Measurements from ENCODE around the gene DBNDD2.

DBNDD2 gene

GRCh38 chr20:45450097-45450818, 42.2 kb downstream of the DBNDD2 start:
- no peak for DNase-seq (ENCODE audit: low read depth)

GRCh38 chr20:45452238-45452637, 44.1 kb downstream of the DBNDD2 start:
- DNase-seq (ENCODE audit: low read depth) = no peak

GRCh38 chr20:45452772-45453691, 44.9 kb downstream of the DBNDD2 start:
- DNase-seq (ENCODE audit: low read depth) = no peak

- DNase-seq (ENCODE audit: low read depth) = no peak
These were observed 48.5 kb downstream of the DBNDD2 start for GRCh38 chr20:45456632-45457031.

- no peak for DNase-seq (ENCODE audit: low read depth)
These were observed 51.5 kb downstream of the DBNDD2 start for GRCh38 chr20:45459606-45460005.
